ENCODE data around the gene KLF14. TPM values are rescaled to one million over a fixed set of nuclear protein-coding genes. Genes with fewer than 3 reads are reported as not detected.

KLF14 gene
- total RNA-seq, 1 donor from 2014 or later, result not detected

DNA sequence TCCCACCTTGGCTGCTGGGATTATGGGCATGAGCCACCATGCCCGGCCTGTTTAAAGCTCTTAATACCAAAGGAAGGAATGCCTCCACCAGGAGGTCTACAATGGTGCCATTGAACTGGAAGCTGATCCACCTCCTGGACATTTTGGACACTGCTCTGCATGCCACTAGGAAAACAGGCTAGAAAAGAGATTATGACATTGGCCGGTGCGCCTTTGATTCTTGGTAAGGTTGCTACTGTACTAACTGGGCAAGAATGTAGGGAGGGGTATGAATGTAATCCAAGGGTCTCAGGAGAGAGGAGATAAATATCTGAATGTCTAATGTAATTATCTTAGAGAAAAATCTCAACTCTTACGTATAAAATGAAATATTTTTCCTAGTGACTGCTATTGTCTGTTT is 26.0 kb downstream of the KLF14 start:
- ATAC-seq, result no peak
- TF ChIP-seq CTCF (IDR thresholded peaks at IDR 0.05), result no peak
- H3K4me3 ChIP-seq, result no peak overlapping the region
- intact Hi-C loops (cut with DNase I), result no loop called here
- H3K9me3 ChIP-seq, result no peaks in the 10 kb centered on the region
- no peaks in the 10 kb centered on the region for H3K36me3 ChIP-seq
- no peak overlapping the region for H3K27ac ChIP-seq
- H3K4me1 ChIP-seq, result no peaks in the 10 kb centered on the region
- DNase-seq, result no peak
- no peaks in the 10 kb centered on the region for H3K27me3 ChIP-seq (ENCODE audit: low read depth)

GRCh38 chr7:130703851-130704250 is 30.2 kb downstream of the KLF14 start:
- Histone ChIP-seq H3K36me3 (no peaks in the 10 kb centered on the region), H3K4me3 (no peak overlapping the region), H3K27ac (no peak overlapping the region), H3K4me1 (no peaks in the 10 kb centered on the region), H3K27me3 (ENCODE audit: low read depth) (no peaks in the 10 kb centered on the region), H3K9me3 (no peaks in the 10 kb centered on the region)
- no peak for TF ChIP-seq CTCF (IDR thresholded peaks at IDR 0.05)
- intact Hi-C loops (cut with DNase I), result no loop called here
- no peak for ATAC-seq
- no peak for DNase-seq

- Histone ChIP-seq H3K36me3 (no peaks in the 10 kb centered on the region), H3K27ac (no peak overlapping the region), H3K4me3 (no peak overlapping the region), H3K9me3 (no peaks in the 10 kb centered on the region), H3K4me1 (no peaks in the 10 kb centered on the region), H3K27me3 (ENCODE audit: low read depth) (no peaks in the 10 kb centered on the region)
- no peak for DNase-seq
- no peak for TF ChIP-seq CTCF (IDR thresholded peaks at IDR 0.05)
- intact Hi-C loops (cut with DNase I), result no loop called here
- ATAC-seq, result no peak
Measured at GRCh38 chr7:130701650-130702049, 32.4 kb downstream of the KLF14 start.

DNA sequence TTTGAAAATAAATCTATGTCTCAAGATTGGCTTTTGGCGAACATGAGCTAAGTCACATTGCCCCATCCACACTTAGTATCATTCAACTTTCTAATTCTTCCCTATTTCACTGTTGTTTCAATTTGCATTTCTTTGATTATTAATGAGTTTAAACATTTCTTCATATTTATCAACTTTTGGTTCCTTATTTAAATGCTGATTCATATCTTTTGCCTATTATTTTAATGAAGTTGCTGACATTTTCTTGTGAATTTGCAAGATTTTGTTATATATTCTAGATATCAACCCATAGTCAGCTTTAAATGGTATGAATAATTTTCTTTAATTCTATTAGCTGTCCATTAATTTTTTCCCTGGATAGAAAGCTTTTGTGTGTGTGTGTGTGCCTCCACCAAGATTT is 33.2 kb downstream of the KLF14 start:
- no peaks in the 10 kb centered on the region for H3K9me3 ChIP-seq
- no peaks in the 10 kb centered on the region for H3K27me3 ChIP-seq (ENCODE audit: low read depth)
- H3K27ac ChIP-seq, result no peak overlapping the region
- H3K4me3 ChIP-seq, result no peak overlapping the region
- no peaks in the 10 kb centered on the region for H3K36me3 ChIP-seq
- TF ChIP-seq CTCF (IDR thresholded peaks at IDR 0.05), result no peak
- intact Hi-C loops (cut with DNase I), result no loop called here
- no peak for ATAC-seq
- H3K4me1 ChIP-seq, result no peaks in the 10 kb centered on the region
- no peak for DNase-seq

GRCh38 chr7:130699686-130700085 is 34.3 kb downstream of the KLF14 start:
- DNase-seq (no peak), ATAC-seq (no peak)
- Histone ChIP-seq H3K27me3 (ENCODE audit: low read depth) (no peaks in the 10 kb centered on the region), H3K36me3 (no peaks in the 10 kb centered on the region), H3K4me3 (no peak overlapping the region), H3K9me3 (no peaks in the 10 kb centered on the region), H3K4me1 (no peaks in the 10 kb centered on the region), H3K27ac (no peak overlapping the region)
- TF ChIP-seq CTCF (IDR thresholded peaks at IDR 0.05), result no peak
- intact Hi-C loops (cut with DNase I), result no loop called here

- no peak for DNase-seq
- no peak for ATAC-seq
- Histone ChIP-seq H3K4me1 (no peaks in the 10 kb centered on the region), H3K36me3 (no peaks in the 10 kb centered on the region), H3K4me3 (no peak overlapping the region), H3K9me3 (no peaks in the 10 kb centered on the region), H3K27me3 (ENCODE audit: low read depth) (no peaks in the 10 kb centered on the region), H3K27ac (no peak overlapping the region)
- no peak for TF ChIP-seq CTCF (IDR thresholded peaks at IDR 0.05)
- intact Hi-C loops (cut with DNase I), result no loop called here
Measured at GRCh38 chr7:130697820-130698219, 36.2 kb downstream of the KLF14 start.
